Smooth muscle cell (in vitro differentiated cells): ENCODE results near the gene OR56B4. TPM values are rescaled to one million over a fixed set of nuclear protein-coding genes. Genes with fewer than 3 reads are reported as not detected.

Experiments
- DNase-seq: peaks from one replicate; lab custom pipeline; 2025; ENCODE audit not compliant: unreplicated experiment; lab: John Stamatoyannopoulos, UW
- H2AFZ ChIP-seq: fragments of 200-600 bp; sonication (generic); 2 replicates; pipeline ENCODE4 v1.6.0; 2016; ENCODE audit warnings: antibody characterized with exemption, low read depth, mild to moderate bottlenecking
- H3F3A ChIP-seq: fragments of 200-600 bp; sonication (generic); 2 replicates; pipeline ENCODE4 v1.6.0; 2017; ENCODE audit warnings: antibody characterized with exemption, low read depth
- H3K27ac ChIP-seq: fragments of 200-600 bp; sonication (generic); 2 replicates; pipeline ENCODE4 v1.5.1; 2016; ENCODE audit warnings: low read depth, mild to moderate bottlenecking
- H3K27me3 ChIP-seq: fragments of 200-600 bp; sonication (generic); 2 replicates; pipeline ENCODE4 v1.6.1; 2016; ENCODE audit warnings: low read depth, mild to moderate bottlenecking
- H3K36me3 ChIP-seq: fragments of 200-600 bp; sonication (generic); 2 replicates; pipeline ENCODE4 v1.5.1; 2016; ENCODE audit warnings: low read depth
- H3K4me1 ChIP-seq: fragments of 200-600 bp; sonication (generic); 2 replicates; pipeline ENCODE4 v1.5.1; 2016; ENCODE audit warnings: low read depth
- H3K4me2 ChIP-seq: fragments of 200-600 bp; sonication (generic); 2 replicates; pipeline ENCODE4 v1.6.0; 2016; ENCODE audit warnings: mild to moderate bottlenecking
- H3K4me3 ChIP-seq: fragments of 200-600 bp; sonication (generic); 2 replicates; pipeline ENCODE4 v1.5.1; 2016; ENCODE audit warnings: mild to moderate bottlenecking
- H3K79me2 ChIP-seq: fragments of 200-600 bp; sonication (generic); 2 replicates; pipeline ENCODE4 v1.6.0; 2016; ENCODE audit warnings: low read depth, mild to moderate bottlenecking
- H3K9ac ChIP-seq: fragments of 200-600 bp; sonication (generic); 2 replicates; pipeline ENCODE4 v1.6.0; 2016; ENCODE audit warnings: low read depth
- H3K9me3 ChIP-seq: fragments of 200-600 bp; sonication (generic); replicated peaks from 2 replicates; pipeline ENCODE4 v1.5.1; 2016; ENCODE audit warnings: low read depth
- H4K20me1 ChIP-seq: fragments of 200-600 bp; sonication (generic); 2 replicates; pipeline ENCODE4 v1.6.0; 2016; ENCODE audit warnings: low read depth
- CTCF ChIP-seq: fragments of 200-600 bp; sonication (generic); IDR thresholded peaks from 2 replicates; pipeline ENCODE4 v1.5.1; 2017; ENCODE audit warnings: borderline replicate concordance, mild to moderate bottlenecking, antibody characterized with exemption; ENCODE audit not compliant: insufficient read depth, poor library complexity, severe bottlenecking
- WGBS: methylation state at CpG from one replicate; pipeline ENCODE4 v1.1.7; 2016; ENCODE audit warnings: low lambda C conversion rate; 5-methylcytosine and 5-hydroxymethylcytosine counted together
- polyA plus RNA-seq: library from polyadenylated mRNA; unstranded; fragments of >200 nt; fragmentation: Nextera tagmentation; extraction: Ambion mirVana; gene quantifications from 2 replicates; pipeline ENCODE4 v1.2.1, GENCODE V29; 2016
- total RNA-seq: library from RNA; depleted of rRNA; stranded (reverse); fragments of >200 nt; gene quantifications from 2 replicates; pipeline ENCODE4 v1.2.3, GENCODE V29; 2014

Gene OR56B4
- total and polyA plus RNA-seq, 2 experiments from 2014 or later = not detected

- no peak overlapping the region for H2AFZ ChIP-seq
- H3K4me2 ChIP-seq = no peak overlapping the region
- H3K27ac ChIP-seq = no peak overlapping the region
- H3K9me3 ChIP-seq = no peaks in the 10 kb centered on the region
- TF ChIP-seq CTCF = no peak
- no peak for DNase-seq
- H3K9ac ChIP-seq = no peak overlapping the region
- 66% methylated on average over 2 of the region's 2 CpGs for WGBS
- no peaks in the 10 kb centered on the region for H3K27me3 ChIP-seq
- no peaks in the 10 kb centered on the region for H4K20me1 ChIP-seq
- no peaks in the 10 kb centered on the region for H3K79me2 ChIP-seq
- no peak overlapping the region for H3K4me3 ChIP-seq
- no peaks in the 10 kb centered on the region for H3F3A ChIP-seq
- no peaks in the 10 kb centered on the region for H3K36me3 ChIP-seq
- no peaks in the 10 kb centered on the region for H3K4me1 ChIP-seq
These were observed 7.9 kb upstream of the OR56B4 start for GRCh38 chr11:6099577-6099976.

GRCh38 chr11:6110011-6110410 lies 2.5 kb downstream of the OR56B4 start:
- H3K4me2 ChIP-seq = no peak overlapping the region
- no peak overlapping the region for H3K9ac ChIP-seq
- no peaks in the 10 kb centered on the region for H3K36me3 ChIP-seq
- H3K27me3 ChIP-seq = no peaks in the 10 kb centered on the region
- no peaks in the 10 kb centered on the region for H4K20me1 ChIP-seq
- H3K4me1 ChIP-seq = no peaks in the 10 kb centered on the region
- H3K9me3 ChIP-seq = no peaks in the 10 kb centered on the region
- 55% methylated on average over 1 of the region's 1 CpG for WGBS
- DNase-seq = no peak
- no peak overlapping the region for H2AFZ ChIP-seq
- H3F3A ChIP-seq = no peaks in the 10 kb centered on the region
- no peaks in the 10 kb centered on the region for H3K79me2 ChIP-seq
- no peak overlapping the region for H3K4me3 ChIP-seq
- no peak for TF ChIP-seq CTCF
- H3K27ac ChIP-seq = no peak overlapping the region

GRCh38 chr11:6111673-6112072 lies 4.2 kb downstream of the OR56B4 start:
- 68% methylated on average over 2 of the region's 2 CpGs for WGBS
- TF ChIP-seq CTCF = no peak
- Histone ChIP-seq H3K9ac (no peak overlapping the region), H3K9me3 (no peaks in the 10 kb centered on the region), H3K27ac (no peak overlapping the region), H3K36me3 (no peaks in the 10 kb centered on the region), H3K4me1 (no peaks in the 10 kb centered on the region), H3K4me2 (no peak overlapping the region), H3K4me3 (no peak overlapping the region), H4K20me1 (no peaks in the 10 kb centered on the region), H3F3A (no peaks in the 10 kb centered on the region), H3K27me3 (no peaks in the 10 kb centered on the region), H2AFZ (no peak overlapping the region), H3K79me2 (no peaks in the 10 kb centered on the region)
- no peak for DNase-seq

- H3K79me2 ChIP-seq = no peaks in the 10 kb centered on the region
- no peaks in the 10 kb centered on the region for H3K27me3 ChIP-seq
- TF ChIP-seq CTCF = no peak
- H3K4me3 ChIP-seq = no peak overlapping the region
- H2AFZ ChIP-seq = no peak overlapping the region
- 94% methylated on average over 1 of the region's 1 CpG for WGBS
- no peak overlapping the region for H3K9ac ChIP-seq
- no peaks in the 10 kb centered on the region for H3K36me3 ChIP-seq
- no peaks in the 10 kb centered on the region for H3F3A ChIP-seq
- no peaks in the 10 kb centered on the region for H3K9me3 ChIP-seq
- no peaks in the 10 kb centered on the region for H4K20me1 ChIP-seq
- H3K4me2 ChIP-seq = no peak overlapping the region
- no peak for DNase-seq
- no peak overlapping the region for H3K27ac ChIP-seq
- H3K4me1 ChIP-seq = no peaks in the 10 kb centered on the region
These were observed 9.2 kb downstream of the OR56B4 start for GRCh38 chr11:6116638-6117037.
